Breast epithelium (tissue), 3 donors: Measurements from ENCODE around the gene ANO3.

Experiments used
- POLR2AphosphoS5 ChIP-seq, 3 donors: sonication (generic); formaldehyde crosslinking; IDR thresholded peaks; one replicate each; pipeline ENCODE4 v1.6.1; 2017; ENCODE audit warnings: antibody characterized with exemption in 3 of 3
- TF ChIP-seq, protein P1 (sequence below), 3 donors: fragments of 450-650 bp; IDR thresholded peaks; one replicate each; pipeline ENCODE4 v1.5.1; 2016 to 2017; ENCODE audit warnings: antibody characterized with exemption in 3 of 3, mild to moderate bottlenecking in 3 of 3, moderate library complexity in 3 of 3

DNA sequence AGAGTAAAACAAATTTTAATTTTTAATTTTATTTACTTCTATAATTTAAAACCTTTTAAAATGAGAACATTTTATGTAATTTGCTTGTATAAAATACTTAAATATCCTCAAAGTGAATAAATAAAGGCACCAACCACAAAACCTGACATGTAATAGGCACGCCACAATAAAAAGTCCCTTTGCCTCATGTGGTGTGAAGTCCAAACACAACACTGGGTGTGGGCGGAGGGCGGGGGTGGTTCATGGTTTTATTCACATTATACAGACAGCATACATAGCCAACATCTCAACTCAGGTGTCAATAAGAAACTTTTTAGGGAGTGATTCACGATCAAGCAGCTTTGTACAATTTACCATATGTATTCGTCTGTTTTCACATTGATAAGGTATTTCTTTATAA, 107.9 kb downstream of the ANO3 start:
- TF ChIP-seq, protein P1, sequence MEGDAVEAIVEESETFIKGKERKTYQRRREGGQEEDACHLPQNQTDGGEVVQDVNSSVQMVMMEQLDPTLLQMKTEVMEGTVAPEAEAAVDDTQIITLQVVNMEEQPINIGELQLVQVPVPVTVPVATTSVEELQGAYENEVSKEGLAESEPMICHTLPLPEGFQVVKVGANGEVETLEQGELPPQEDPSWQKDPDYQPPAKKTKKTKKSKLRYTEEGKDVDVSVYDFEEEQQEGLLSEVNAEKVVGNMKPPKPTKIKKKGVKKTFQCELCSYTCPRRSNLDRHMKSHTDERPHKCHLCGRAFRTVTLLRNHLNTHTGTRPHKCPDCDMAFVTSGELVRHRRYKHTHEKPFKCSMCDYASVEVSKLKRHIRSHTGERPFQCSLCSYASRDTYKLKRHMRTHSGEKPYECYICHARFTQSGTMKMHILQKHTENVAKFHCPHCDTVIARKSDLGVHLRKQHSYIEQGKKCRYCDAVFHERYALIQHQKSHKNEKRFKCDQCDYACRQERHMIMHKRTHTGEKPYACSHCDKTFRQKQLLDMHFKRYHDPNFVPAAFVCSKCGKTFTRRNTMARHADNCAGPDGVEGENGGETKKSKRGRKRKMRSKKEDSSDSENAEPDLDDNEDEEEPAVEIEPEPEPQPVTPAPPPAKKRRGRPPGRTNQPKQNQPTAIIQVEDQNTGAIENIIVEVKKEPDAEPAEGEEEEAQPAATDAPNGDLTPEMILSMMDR (IDR thresholded peaks at IDR 0.05), result no peak
- no peak for TF ChIP-seq POLR2AphosphoS5 (IDR thresholded peaks at IDR 0.05)
